ENCODE data around the gene SPRR4.

DNA sequence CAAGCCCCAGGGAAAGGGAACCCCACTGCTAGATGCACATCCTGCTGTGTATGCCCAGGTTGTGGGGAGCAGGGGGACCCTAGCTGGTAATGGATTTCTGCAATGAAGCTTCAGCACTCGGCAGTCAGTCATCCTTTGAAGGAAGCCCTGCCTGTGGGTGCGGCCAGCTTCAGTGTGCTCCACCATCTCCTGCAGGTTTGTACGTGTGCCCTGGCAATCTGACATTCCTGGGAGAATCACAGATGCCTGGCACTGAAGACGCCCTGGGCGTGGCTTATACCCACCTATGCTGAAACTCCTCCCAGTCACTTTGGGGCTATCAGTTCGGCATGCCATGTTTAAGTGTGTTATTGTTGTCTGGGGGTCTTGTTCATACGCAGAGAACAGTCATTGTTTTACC is 16.7 kb upstream of the SPRR4 start:
- TF ChIP-seq, protein P1, sequence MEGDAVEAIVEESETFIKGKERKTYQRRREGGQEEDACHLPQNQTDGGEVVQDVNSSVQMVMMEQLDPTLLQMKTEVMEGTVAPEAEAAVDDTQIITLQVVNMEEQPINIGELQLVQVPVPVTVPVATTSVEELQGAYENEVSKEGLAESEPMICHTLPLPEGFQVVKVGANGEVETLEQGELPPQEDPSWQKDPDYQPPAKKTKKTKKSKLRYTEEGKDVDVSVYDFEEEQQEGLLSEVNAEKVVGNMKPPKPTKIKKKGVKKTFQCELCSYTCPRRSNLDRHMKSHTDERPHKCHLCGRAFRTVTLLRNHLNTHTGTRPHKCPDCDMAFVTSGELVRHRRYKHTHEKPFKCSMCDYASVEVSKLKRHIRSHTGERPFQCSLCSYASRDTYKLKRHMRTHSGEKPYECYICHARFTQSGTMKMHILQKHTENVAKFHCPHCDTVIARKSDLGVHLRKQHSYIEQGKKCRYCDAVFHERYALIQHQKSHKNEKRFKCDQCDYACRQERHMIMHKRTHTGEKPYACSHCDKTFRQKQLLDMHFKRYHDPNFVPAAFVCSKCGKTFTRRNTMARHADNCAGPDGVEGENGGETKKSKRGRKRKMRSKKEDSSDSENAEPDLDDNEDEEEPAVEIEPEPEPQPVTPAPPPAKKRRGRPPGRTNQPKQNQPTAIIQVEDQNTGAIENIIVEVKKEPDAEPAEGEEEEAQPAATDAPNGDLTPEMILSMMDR (IDR thresholded peaks at IDR 0.05) = no peak
- TF ChIP-seq POLR2AphosphoS5 (IDR thresholded peaks at IDR 0.05) = no peak
- TF ChIP-seq EP300 (IDR thresholded peaks at IDR 0.05; ENCODE audit: low read depth) = no peak

All from transverse colon (tissue), 4 donors.